Smooth muscle cell of the brain vasculature (primary cell): Measurements from ENCODE around the gene SS18.

Experiments
- DNase-seq: peaks from one replicate; pipeline ENCODE4 v3.0.0-alpha.2; 2012; ENCODE audit warnings: low read depth, low spot score

SS18 gene

DNA sequence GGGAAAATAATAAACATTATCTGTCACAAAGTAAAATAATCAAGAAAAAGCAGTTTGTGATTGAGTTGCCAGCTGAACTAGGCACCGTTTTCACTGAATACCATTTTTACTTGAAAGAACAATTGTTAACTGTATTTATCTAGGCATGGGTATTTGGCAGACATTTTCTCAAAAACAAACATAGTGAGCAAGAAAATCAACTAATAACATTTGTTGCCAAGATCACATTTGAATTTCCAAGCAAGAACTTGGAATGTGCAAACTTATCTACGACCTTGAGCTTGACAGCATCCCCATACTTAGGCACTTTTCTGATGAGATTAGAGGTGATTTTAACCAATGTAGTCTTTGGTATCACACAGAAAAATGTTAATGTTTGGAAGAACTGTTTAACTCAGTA lies 16.7 kb downstream of the SS18 start:
- DNase-seq: no peak

DNA sequence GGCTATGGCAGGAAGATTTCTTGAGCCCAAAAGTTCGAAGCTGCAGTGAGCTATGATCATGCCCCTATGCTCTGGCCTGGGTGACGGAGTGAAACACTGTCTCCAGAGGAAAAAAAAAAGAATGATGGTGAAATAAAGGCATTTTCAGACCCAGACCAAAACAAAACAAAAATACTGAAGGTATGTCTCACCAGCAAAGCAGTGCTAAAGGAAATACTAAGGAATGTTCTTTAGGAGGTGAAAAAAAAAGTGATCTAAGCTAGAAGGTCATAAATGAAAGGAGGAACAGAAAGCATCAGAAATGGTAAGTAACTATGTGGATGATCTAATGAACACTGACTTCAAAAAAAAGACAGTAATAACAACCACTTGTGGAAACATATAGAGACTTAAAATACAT lies 18.7 kb downstream of the SS18 start:
- DNase-seq: no peak

DNA sequence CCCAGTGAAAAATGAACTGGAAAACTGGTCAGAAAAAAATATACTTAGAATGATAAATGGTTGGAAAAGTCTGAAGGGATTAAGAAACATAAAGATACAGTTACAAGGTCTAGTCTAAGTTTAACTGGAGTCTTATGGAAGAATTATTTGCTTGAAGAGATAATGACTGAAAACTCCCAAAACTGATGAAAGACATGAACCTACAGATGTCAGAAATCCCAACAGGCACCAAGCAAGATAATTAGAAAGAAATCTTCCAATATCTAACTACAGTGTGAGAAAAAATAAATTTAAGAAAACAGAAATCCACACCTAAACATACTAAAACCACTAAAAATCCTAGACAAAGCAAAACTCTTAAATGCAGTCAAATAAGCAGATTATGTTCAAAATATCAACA lies 19.4 kb downstream of the SS18 start:
- DNase-seq: no peak

DNA sequence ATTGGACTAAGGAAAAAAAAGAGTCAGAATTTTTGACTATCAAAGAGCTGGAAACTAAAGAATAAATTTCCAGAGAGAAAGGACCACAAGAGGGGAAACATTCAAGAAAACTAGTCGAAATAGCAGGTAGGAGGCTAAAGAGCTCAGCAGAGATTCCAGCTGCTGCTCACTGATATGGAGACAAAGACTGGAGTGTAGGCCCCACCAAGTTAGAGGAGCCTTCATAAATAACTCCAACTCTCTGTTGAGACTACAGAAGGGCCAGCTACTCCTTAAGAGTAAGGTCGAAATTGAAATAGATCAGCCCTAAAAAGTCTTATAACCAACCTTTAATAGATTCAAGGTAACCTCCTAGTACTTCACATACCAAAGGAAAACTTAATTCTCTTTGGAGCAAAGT lies 31.1 kb downstream of the SS18 start:
- no peak for DNase-seq

DNA sequence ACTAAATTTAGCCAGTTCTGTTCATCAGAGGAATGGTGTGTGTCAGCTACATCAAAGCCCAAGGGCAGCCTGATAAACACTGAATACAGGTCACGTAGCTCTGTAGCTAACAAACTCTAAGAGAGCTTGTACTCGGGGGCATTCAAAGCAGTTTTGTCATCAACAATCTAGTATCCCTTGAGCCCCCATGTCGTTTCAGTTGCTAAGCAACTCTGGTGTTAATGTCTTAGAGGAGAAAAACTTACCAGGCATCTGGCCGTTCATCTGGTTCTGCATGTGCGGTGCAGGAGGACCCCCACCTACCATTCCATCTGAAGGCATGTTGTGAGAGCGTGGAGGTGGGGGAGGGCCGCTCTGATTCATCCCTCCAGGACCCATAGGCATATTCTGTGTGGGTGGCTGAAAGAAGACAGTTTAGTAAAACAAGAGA lies 33.1 kb downstream of the SS18 start:
- DNase-seq: peak; percentile 7

DNA sequence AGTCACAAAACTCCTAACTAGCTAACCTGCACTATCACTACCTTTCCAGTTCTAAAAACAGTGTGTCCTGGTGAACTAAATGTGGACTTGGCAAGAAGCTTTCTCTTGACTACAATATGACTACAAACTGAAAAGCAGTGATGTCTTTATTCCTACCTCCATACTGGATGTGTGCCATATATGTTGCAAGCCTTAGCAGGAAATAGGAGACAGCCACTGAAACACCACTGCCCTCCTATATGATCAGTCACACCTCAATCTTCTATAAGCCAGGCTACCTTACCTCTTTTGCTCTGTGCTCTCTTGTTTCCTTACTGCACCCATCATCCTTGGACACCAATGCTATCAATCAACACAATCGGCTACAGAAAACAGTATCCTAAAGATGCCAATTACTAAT lies 34.1 kb downstream of the SS18 start:
- DNase-seq: no peak

DNA sequence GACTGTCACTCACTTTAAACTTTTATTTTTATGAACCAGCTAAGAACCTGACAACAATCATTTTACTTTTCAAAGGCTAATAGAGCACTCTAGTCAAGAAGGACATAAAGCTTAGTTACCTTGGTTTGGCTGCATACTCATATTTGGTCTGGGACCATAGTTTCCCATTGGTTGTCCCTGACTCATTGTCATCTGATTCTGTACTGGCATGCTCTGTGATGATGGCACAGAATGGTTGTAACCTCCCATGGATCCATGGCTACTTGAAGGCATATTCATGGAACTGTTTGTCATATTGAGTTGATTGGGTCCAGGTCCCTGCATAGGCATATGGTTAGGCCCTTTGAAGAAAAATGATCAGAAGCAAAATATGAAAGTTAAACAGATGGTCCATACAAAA lies 37.9 kb downstream of the SS18 start:
- DNase-seq: no peak

DNA sequence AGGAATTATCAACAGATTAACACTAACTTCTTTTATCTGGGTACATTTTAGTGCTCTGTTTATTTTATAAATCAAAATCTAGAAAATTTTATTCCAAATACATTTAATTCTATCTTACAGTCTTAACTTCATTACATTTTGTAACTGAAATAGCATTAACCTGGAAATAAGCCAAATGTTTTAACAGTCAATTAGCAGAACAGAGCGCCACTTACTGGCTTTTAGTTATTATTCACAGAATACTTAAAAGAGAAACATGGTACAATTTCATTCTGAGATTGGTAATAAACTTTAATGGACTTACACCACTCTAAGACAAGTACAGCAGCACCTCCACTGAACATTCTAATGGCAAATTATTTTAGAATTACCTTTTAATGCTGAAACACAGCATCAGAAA lies 38.6 kb downstream of the SS18 start:
- DNase-seq: no peak

DNA sequence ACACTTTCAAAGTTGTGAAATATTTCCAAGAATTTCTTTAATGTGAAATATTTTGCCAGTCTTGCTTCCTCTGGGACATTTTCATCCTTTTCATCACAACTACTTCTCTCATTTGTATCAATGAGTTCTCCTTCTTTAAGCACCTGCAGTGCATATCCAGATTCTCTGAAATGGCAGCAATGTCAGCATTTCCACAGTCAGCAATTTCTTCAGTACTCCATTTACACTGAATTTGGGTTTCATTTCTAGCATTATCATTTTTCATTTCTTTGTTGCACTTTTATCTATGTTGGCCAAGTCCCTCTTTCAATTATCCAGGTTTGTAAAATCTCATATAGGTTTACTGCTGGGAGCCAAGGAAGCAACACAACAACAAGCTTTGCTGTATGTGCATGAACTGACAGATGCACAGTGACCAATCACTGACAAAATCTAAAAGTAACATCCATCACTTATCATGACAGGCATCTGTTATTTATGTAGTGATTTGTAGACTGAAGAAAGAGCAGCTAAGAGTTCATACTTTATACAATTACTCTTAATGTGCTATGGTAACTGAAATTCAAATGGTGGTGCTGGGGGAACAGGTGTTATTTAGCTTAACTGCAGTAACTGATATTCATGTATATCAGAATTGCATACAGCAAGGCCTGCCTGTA lies 43.9 kb downstream of the SS18 start:
- no peak for DNase-seq

DNA sequence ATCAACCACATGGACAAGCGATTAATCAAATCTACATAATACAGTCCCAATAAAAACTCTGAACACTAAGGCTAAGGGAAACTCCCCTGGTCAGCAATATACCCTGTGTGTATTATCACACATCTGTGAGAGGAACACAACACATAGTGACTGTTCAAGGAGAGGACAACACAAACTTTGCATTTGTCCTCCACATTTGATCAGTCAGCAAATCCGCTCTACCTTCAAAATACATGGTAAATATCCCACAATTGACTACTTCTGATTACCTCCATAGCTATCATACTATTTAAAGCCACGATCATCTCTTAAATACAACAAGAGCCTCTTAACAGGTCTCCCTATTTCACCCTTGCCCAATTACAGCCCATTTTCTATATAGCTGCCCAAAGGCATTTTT lies 45.6 kb downstream of the SS18 start:
- no peak for DNase-seq

DNA sequence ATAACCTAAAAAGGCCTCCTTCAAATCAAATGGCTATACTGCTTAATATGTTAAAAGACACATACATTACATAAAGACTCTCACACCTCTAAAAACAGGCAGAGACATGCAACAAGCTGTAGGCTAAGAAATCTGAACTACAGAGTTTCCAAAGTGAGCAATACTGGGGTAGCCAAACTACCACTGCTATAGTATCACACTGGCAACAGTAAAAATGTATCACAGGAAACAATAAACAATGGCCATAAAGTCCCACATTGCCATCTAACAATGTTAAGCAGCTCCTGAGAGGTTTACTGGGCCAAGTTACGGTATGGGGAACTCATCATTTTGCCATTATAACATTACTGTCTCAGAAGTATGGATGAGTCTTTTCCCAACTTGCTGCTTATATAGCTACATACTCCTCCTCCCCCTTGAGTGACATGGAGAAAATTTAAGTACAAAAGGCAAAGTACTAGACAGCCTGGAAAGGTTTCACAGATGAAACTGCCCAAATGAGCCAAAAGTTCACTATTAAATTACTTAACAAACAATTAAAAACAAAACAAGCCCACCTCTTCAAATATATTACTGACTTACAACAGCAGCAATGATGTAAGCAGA lies 50.3 kb downstream of the SS18 start:
- no peak for DNase-seq

DNA sequence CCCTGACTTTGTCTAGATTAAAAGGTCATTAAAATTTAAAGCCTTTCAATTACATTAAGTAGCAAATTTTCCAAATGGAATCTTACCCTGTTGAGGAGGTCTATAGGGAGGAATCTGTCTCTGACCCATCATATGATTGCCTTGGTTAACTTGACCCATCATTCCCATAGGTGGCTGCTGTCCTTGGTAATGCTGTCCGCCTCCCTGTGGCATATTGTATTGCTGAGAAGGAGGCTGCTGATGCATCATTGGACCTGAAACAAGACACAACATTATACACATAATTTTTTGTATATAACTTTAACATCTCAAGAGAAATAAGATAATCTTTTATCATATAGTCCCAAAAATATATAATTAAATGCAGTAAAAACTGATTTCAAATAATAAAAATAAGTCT lies 51.2 kb downstream of the SS18 start:
- no peak for DNase-seq

DNA sequence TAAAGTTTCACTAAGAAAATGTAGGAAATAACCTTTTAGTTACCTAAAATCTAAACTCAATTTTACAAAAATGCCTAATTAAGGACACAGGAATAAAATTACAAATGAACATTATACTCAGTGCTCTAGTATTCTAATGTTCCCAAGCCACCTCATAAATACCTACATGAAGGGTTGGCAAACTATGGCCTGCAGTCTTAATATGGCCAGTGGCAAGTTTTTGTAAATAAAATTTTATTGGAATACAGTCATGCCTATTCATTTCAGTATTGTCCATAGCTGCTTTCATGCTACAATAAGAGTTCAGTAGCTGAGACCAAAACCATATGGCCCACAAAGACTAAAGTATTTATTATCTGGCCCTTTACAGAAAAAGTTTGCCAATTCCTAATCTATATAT lies 53.8 kb downstream of the SS18 start:
- DNase-seq: no peak

DNA sequence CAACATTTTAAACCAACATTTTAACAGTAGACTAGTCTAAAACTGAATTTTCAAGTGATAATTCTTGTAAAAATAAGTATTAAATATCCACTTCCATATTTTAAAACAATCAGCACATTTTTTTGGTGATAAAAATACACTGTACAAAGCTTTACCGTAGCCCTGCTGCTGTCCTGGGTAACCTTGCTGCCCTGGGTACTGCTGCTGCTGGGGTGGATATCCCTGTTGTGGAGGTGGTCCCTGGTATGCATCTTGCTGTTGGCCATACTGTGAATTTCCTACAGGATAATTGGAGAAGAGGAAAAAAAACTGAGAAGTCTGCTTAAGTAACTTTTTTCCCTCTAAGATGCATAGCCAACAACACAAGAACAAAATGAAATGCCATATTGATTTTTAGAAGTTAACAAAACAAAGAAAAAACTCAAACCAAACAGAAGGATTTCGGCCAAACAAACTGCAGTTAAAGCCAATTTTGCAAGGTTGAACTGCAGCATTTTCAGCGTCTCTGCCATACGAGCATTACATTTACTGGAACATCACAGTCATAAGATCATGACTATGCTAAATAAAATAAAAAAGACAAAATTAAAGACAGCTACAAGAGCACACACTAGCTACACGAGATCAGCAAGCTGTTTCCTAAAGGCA lies 55.4 kb downstream of the SS18 start:
- no peak for DNase-seq

DNA sequence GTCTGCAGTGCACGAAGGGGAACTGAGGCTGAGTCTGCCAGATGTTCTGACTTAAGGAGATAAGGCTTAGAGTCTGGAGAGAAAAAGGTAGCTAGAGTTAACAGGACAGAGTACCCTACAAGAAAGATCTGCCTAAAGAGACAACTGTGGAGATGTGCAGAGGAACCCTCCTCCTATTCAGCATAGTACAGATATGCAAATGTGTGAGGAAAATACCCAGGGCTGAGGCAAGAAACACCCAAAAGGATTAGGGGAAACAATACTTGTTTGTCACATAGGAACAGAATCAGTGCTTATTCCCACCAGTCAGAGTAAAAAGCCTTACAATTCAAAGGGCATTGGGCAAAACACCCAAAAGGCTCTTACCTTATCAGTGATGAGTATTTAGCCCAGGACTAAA lies 67.8 kb downstream of the SS18 start:
- no peak for DNase-seq

DNA sequence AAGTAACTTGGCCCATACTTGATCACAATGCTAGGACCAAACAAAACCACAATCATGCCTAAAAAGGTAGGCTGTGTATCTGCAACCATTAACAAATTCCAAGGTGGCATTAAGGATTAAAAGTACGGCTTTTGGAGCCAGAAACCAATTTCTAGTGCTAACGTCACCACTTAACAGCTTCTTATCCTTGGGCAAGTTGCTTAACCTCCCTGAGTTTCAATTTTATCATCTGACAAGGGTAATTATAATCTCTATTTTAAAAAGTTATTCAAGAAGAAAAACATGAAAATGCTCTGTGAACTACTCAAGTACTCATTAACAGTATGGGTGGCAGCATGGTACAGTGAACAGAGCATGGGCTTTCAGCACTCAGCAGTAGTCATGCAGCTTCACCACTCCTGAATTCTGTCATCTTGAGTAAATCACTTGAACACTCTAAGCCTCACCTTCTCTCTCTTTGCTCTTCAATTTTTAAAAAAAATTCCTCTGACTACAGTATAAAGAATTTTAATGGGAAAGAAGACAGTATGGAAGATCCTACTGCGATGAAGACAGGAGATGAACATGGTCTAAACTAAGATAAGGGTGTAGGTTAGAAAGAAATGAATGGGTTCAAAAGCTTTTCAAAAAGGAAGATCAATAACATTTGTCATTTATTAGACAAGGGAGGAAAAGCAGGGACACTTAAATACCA lies 69.2 kb downstream of the SS18 start:
- no peak for DNase-seq

DNA sequence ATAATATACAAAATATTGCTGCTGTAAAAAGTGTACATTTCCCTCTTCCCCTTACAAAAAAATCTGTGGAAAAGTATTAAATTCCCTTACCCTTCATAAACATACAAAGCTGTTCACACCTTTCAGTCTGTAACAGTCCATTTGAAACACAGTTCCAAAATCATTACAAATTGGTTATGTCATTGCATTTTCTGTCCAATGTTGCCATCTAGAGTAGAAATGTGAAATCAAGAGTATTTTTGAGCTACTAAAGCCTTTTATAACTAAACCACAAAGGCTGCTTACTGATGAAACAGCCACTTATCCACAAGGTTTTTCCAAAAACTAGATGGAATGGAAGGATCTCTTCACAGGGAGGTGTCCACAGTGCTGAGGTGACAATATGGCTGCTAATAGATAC lies 72.5 kb downstream of the SS18 start:
- no peak for DNase-seq

DNA sequence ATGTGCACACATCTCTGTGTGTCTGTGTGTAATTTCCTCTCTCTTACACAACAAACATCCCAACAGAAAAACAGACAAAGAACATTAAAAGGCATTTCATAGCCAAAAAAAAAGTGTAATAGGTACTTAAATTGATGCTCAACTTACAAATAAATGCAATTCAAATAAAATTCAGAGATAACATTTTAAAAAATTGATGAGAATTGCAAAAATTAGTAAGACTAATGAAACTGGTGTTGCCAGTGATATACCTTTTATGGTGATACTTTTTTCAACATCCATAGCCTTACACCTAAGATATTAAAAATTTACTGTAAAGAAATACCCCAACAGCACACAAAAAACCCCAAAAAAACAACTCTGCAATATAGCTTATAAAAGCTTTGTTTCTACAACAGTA lies 76.0 kb downstream of the SS18 start:
- DNase-seq: no peak

DNA sequence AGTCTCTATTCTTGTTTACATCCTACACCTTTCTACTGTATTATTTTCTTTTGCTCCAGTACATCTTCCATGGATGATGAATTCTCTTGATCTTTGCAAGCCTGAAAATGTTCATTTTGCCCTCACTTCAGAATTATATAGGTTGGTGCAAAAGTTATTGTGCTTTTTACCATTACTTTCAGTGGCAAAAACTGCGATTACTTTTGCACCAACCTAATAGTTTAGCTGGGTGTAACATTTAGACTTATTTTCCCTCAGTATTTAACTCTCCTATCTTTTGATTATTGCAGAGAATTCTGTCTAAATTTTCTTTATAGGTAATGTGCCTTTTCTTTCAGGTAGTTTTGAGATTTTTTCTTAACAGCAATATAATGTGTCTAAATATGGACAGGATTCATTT lies 81.8 kb downstream of the SS18 start:
- no peak for DNase-seq

DNA sequence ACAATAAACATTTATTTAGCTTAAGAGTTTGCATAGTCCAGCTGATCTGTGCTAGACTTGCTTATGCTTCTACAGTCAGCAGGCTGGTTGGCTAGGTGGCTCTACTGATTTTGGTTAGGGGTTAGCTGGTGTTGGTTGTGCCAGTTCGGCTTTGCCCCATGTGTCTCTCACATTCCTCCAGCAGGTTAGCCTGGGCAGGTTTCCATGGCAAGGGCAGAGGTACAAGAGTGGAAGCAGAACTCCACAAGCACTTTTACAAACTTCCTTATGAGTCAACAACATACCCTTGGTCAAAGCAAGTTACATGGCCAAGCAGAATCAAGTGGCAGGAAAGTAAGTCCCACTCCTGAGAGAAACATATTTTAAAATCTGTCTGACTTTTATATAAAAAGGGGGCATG lies 82.3 kb downstream of the SS18 start:
- no peak for DNase-seq

DNA sequence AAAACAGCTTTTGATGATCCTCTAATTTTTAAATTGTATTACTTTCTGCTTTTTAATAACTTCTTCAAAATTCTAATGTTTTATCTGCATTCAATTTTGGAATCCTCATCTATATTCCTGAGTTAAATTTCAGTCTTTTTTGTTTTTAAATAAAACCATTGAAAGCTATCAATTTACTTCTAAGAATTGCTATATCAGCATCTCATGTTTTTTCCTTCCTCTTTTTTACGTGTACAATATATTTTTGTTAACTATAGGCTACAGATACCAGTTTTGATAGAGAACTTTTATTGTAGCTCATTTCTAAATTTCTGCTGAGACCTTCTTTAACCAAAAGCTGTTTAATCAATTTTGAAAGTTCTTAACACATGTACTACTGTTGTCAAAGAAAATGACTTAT lies 84.5 kb downstream of the SS18 start:
- no peak for DNase-seq

DNA sequence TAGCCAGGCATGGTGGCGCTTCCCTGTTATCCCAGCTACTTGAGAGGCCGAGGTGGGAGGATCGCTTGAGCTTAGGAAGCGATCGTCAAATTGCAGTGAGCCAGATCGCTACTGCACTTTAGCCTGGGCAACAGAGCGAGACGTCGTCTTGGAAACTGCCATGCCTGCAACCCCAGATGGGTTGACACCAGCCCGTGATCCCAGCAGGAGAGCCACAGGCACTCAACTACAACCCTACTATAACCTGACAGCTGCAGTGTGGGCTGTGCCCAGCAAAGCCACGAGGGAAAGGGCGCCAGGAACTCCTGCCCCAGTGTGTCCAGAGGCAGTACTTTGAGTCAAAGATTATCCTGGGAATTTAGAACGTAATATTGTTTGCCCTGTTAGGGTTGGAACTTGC lies 85.6 kb downstream of the SS18 start:
- no peak for DNase-seq

DNA sequence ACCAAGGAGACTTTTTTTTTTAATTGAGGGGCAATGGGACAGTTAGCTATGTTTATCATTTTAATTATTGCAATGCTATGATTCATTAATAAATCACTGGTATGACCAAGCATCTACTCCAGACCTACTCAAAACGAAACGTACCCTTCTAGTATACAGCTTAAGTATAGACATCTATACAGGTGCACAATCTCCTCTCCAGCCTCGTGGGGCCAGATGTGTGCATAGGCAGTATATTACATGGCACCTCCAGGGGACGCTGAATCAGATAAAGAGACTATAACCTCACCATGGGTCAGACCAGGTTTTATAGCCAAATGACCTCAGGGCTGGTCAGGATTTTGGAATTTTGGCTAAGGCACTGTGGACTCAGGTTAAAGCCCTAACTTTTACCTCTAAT lies 86.6 kb downstream of the SS18 start:
- no peak for DNase-seq
